ENCODE measurements around the gene SYT12. TPM values are rescaled to one million over a fixed set of nuclear protein-coding genes. Genes with fewer than 3 reads are reported as not detected.

SYT12 gene
- total and polyA plus RNA-seq, 2 of the 8 experiments (the other 6 are each of a cell fraction or from before 2014, with no cell fraction given) = 1.4 to 3.3 TPM

- FAIRE-seq (no peak), DNase-seq (ENCODE audit: low read depth in 1 of 2, low spot score in 2 of 2) (no peak)
- Histone ChIP-seq H3K36me3 (ENCODE audit: control insufficient read depth in 2 of 4, insufficient read depth in 4 of 4, low read length in 3 of 4) (no peaks in the 10 kb centered on the region), H3K23ac (ENCODE audit: insufficient read length) (no peak overlapping the region), H2AK5ac (ENCODE audit: low read depth, low read length) (no peak overlapping the region), H3K79me1 (ENCODE audit: low read depth, low read length) (no peaks in the 10 kb centered on the region), H3K18ac (ENCODE audit: extremely low read depth, low read length) (no peak overlapping the region), H2AFZ (ENCODE audit: low read length) (no peak overlapping the region), H3K9me3 (ENCODE audit: insufficient read depth in 2 of 2, low read depth in 1 of 2, low read length in 1 of 2) (no peaks in the 10 kb centered on the region), H3K4ac (replicated peaks; ENCODE audit: insufficient read length, low read depth, low read length) (no peak overlapping the region), H4K5ac (ENCODE audit: insufficient read length, low read depth, low read length) (no peak overlapping the region), H2BK120ac (replicated peaks; ENCODE audit: low read depth, low read length) (no peak overlapping the region), H3K14ac (ENCODE audit: insufficient read length) (no peak overlapping the region), H3K4me3 (ENCODE audit: extremely low read depth in 1 of 4, insufficient read depth in 2 of 4, low read depth in 3 of 4, low read length in 4 of 4) (no peak overlapping the region), H3K56ac (replicated peaks; ENCODE audit: insufficient read length, low read depth, low read length) (no peak overlapping the region), H2BK12ac (ENCODE audit: low read depth, low read length) (no peak overlapping the region), H4K8ac (ENCODE audit: extremely low read depth, insufficient read depth, low read length) (no peak overlapping the region), H3K9ac (replicated peaks in 1 of 4; ENCODE audit: extremely low read depth in 1 of 4, low read depth in 3 of 4, low read length in 3 of 4) (no peak overlapping the region), H3K4me2 (ENCODE audit: insufficient read depth in 1 of 2, low read depth in 2 of 2, low read length in 2 of 2) (no peak overlapping the region), H4K91ac (replicated peaks; ENCODE audit: insufficient read length, low read length) (no peak overlapping the region), H3K27ac (ENCODE audit: low read depth, low read length) (no peak overlapping the region), H4K20me1 (replicated peaks in 1 of 2; ENCODE audit: control insufficient read depth in 1 of 2, insufficient read depth in 2 of 2, low read length in 2 of 2) (no peaks in the 10 kb centered on the region), H2BK5ac (ENCODE audit: low read depth, low read length) (no peak overlapping the region), H2BK15ac (ENCODE audit: low read length) (no peak overlapping the region; the same call in 1 of the 2 replicates), H3K27me3 (replicated peaks in 1 of 4; ENCODE audit: control insufficient read depth in 3 of 4, extremely low read depth in 1 of 4, insufficient read depth in 3 of 4, low read length in 3 of 4) (peaks cover 0 to 13% (median 6%) of the 10 kb centered on the region in 4 experiments; a peak in 5 of 7 replicates), H2BK20ac (ENCODE audit: low read length) (no peak overlapping the region), H3K79me2 (ENCODE audit: control insufficient read depth in 1 of 2, insufficient read depth in 2 of 2, low read length in 2 of 2) (no peaks in the 10 kb centered on the region), H3K4me1 (replicated peaks in 1 of 4; ENCODE audit: control insufficient read depth in 3 of 4, insufficient read depth in 4 of 4, low read length in 3 of 4) (peaks cover 4 to 25% (median 15%) of the 10 kb centered on the region in 4 experiments), H3K23me2 (ENCODE audit: low read depth, low read length) (peaks cover 6% of the 10 kb centered on the region; the same call in 1 of the 2 replicates)
- TF ChIP-seq SAP30 (IDR thresholded peaks at IDR 0.05; ENCODE audit: insufficient read depth, insufficient replicate concordance, low read length) = no peak
- TF ChIP-seq PHF8 (conservative IDR thresholded peaks at IDR 0.05; ENCODE audit: low read depth, low read length) = no peak
- TF ChIP-seq SP4 (IDR thresholded peaks at IDR 0.05; ENCODE audit: low read length) = no peak
- TF ChIP-seq JUND (IDR thresholded peaks at IDR 0.05; ENCODE audit: low read length) = no peak
- no peak for TF ChIP-seq EP300 (IDR thresholded peaks at IDR 0.05; ENCODE audit: borderline replicate concordance in 1 of 2, low read depth in 2 of 2, low read length in 2 of 2)
- TF ChIP-seq TCF12 (IDR thresholded peaks at IDR 0.05; ENCODE audit: low read depth, low read length) = no peak
- TF ChIP-seq POLR2AphosphoS5 (IDR thresholded peaks at IDR 0.05; ENCODE audit: low read depth, low read length) = no peak
- no peak for TF ChIP-seq TEAD4 (IDR thresholded peaks at IDR 0.05; ENCODE audit: low read depth, low read length)
- TF ChIP-seq RAD21 (IDR thresholded peaks at IDR 0.05 in 1 of 2, conservative IDR thresholded peaks at IDR 0.05 in 1 of 2; ENCODE audit: low read depth in 2 of 2, low read length in 2 of 2) = no peak
- no peak for TF ChIP-seq CTBP2 (IDR thresholded peaks at IDR 0.05; ENCODE audit: borderline replicate concordance, insufficient read depth, insufficient read length, low read length)
- TF ChIP-seq BRCA1 (IDR thresholded peaks at IDR 0.05; ENCODE audit: low read depth, low read length) = no peak
- ChIA-PET POLR2A (ENCODE audit: partially characterized antibody) (interaction anchor here (0.9 to 1.8 kb wide), 4 partner anchors 13 to 187 kb away, joined by 3 to 4 read pairs (median 4); no protein-coding TSS in a partner anchor), CTCF (ENCODE audit: partially characterized antibody) (interaction anchor here (0.6 to 5.1 kb wide), 21 partner anchors 10 to 331 kb away, joined by 3 to 69 read pairs (median 4); no protein-coding TSS in a partner anchor)
- 87% methylated on average over 5 of the region's 5 CpGs; no CpG with 5 or more reads in 1 of the 2 experiments for WGBS, 2 experiments (ENCODE audit: extremely low coverage in 1 of 2, insufficient coverage in 1 of 2, insufficient read length in 1 of 2, insufficient replicate concordance in 2 of 2, low coverage in 1 of 2, low lambda C conversion rate in 2 of 2, missing lambda C conversion rate in 1 of 2)
Measured at GRCh38 chr11:67052891-67053290, 30.0 kb downstream of the SYT12 start.
